OCI-LY3 (cell line): ENCODE data around the gene ZDHHC17.

ENCODE experiments used
- EZH2phosphoT487 ChIP-seq: fragments of 200-600 bp; shearing (Covaris generic); IDR thresholded peaks from 2 replicates; pipeline ENCODE4 v1.6.1; 2018; ENCODE audit warnings: antibody characterized with exemption, mixed run types, low read depth
- TF ChIP-seq, protein P1 (sequence below): fragments of 200-600, 300-600 bp; sonication (generic); IDR thresholded peaks from 2 replicates; pipeline ENCODE4 v1.5.1; 2014; ENCODE audit warnings: antibody characterized with exemption, low read length, low read depth

DNA sequence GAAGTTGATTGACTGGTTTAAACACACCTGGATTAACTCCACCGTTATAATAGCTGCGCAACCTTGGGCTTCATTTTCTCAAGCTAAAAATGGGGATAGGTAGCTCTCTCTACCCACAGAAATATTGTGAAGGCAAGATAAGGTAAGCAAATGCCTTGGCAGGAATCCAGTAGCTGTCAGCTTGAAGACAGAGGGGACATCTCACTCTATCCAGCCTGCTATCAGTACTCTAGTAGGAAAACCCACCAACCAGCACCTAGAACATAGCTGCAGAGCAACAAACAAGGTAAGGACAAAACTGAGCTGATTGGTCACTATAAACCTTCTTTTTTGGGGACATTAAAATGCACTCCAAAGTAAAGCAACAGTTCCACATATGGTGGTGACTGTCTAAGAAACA, 107.2 kb downstream of the ZDHHC17 start:
- TF ChIP-seq, protein P1, sequence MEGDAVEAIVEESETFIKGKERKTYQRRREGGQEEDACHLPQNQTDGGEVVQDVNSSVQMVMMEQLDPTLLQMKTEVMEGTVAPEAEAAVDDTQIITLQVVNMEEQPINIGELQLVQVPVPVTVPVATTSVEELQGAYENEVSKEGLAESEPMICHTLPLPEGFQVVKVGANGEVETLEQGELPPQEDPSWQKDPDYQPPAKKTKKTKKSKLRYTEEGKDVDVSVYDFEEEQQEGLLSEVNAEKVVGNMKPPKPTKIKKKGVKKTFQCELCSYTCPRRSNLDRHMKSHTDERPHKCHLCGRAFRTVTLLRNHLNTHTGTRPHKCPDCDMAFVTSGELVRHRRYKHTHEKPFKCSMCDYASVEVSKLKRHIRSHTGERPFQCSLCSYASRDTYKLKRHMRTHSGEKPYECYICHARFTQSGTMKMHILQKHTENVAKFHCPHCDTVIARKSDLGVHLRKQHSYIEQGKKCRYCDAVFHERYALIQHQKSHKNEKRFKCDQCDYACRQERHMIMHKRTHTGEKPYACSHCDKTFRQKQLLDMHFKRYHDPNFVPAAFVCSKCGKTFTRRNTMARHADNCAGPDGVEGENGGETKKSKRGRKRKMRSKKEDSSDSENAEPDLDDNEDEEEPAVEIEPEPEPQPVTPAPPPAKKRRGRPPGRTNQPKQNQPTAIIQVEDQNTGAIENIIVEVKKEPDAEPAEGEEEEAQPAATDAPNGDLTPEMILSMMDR = no peak
- TF ChIP-seq EZH2phosphoT487 = no peak
